Melanocyte of skin (primary cell): ENCODE measurements around the gene ALG14. TPM values are rescaled to one million over a fixed set of nuclear protein-coding genes. Genes with fewer than 3 reads are reported as not detected.

Experiments
- total RNA-seq, 2 donors: library from RNA; depleted of rRNA; stranded (reverse); fragments of >200 nt; gene quantifications; 2 replicates each; pipeline ENCODE4 v1.2.3, GENCODE V29; 2012

ALG14 gene
- total RNA-seq, result 1 to 10 TPM; 1.3 to 1.7 TPM

GRCh38 chr1:95072532-95073419 is at the start of gene ALG14:
ALG14 (minus strand) TSS chr1:95072951; CDS start chr1:95072898, 53 bp downstream.

GRCh38 chr1:95117207-95118066 is 44.7 kb upstream of the ALG14 start, which contains the start of gene TLCD4:
TLCD4 (plus strand) TSS chr1:95117355; CDS start chr1:95143902, 26,547 bp downstream.

GRCh38 chr1:94926915-94927404 is 145.8 kb downstream of the ALG14 start, which contains the start of gene CNN3:
CNN3 (minus strand) TSS chr1:94927110; CDS start chr1:94926894, 216 bp downstream.

Other genes starting within 250 kb of the ALG14 start
- gene CNN3, start 145.8 kb downstream of the ALG14 start, total RNA-seq, result 100 to 1,000 TPM; 204 to 232 TPM
- gene TLCD4, start 44.4 kb upstream of the ALG14 start, total RNA-seq, result 1 to 10 TPM; 5.9 to 6.0 TPM
- 10 to 100 TPM; 17.9 to 22.6 TPM for gene RWDD3, start 161.3 kb upstream of the ALG14 start, total RNA-seq